BJ (cell line): ENCODE results near the gene TRAPPC12. TPM values are rescaled to one million over a fixed set of nuclear protein-coding genes. Genes with fewer than 3 reads are reported as not detected.

Experiments used
- CTCF ChIA-PET: fragments of 350-600 bp; formaldehyde crosslinking; extraction: SDS; loops from one replicate; lab custom pipeline; 2021; ENCODE audit warnings: antibody characterized with exemption, inconsistent platforms; lab: Yijun Ruan, JAX
- POLR2A ChIA-PET: fragments of 300-600 bp; sonication (Branson Sonifier 250); formaldehyde crosslinking; extraction: SDS; loops from one replicate; lab custom pipeline; 2021; ENCODE audit warnings: antibody characterized with exemption; lab: Charles Lee
- DNase-seq: peaks from one replicate; pipeline ENCODE4 v3.0.0-alpha.2; 2011; ENCODE audit warnings: low read depth
- H3K27me3 ChIP-seq: 2 replicates; pipeline ENCODE4 v1.6.0; 2011; ENCODE audit warnings: low read length; ENCODE audit not compliant: control insufficient read depth, insufficient read depth
- H3K36me3 ChIP-seq: 2 replicates; pipeline ENCODE4 v1.5.1; 2011; ENCODE audit warnings: low read length; ENCODE audit not compliant: control insufficient read depth, insufficient read depth
- H3K4me3 ChIP-seq: 2 replicates; pipeline ENCODE4 v1.5.1; 2011; ENCODE audit warnings: low read depth, mild to moderate bottlenecking, control low read depth, low read length
- polyA plus RNA-seq: library from polyadenylated mRNA; depleted of rRNA; stranded (reverse); fragments of >200 nt; gene quantifications from 2 replicates; pipeline ENCODE4 v1.2.3, GENCODE V29; 2011
- TF ChIP-seq, protein P1 (sequence below): IDR thresholded peaks from 2 replicates; pipeline ENCODE4 v1.5.1; 2011; ENCODE audit warnings: low read depth, mild to moderate bottlenecking, control low read depth, inconsistent platforms, low read length, moderate library complexity; ENCODE audit not compliant: insufficient read depth

TRAPPC12 gene
- polyA plus RNA-seq, 1 experiment, result 57.8 TPM

DNA sequence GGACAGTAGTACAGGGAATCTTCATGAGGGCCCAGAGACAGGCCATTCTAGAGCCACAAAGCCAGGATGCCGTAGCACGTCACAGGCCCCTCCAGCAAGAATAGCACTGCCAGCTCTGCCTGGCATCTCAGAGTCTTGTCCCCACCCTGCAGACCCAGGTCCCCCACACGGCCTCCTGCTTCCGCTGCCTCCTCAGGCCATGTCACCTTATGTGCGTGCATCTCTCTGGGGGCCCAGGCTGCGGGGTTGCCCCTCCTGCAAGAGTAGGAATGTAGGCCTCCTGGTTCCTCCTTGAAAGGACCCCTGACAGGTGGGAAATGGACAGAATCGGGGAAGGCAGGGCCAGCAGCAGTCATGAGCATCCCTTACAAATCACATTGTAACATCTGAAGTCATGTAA is 90.0 kb downstream of the TRAPPC12 start:
- H3K4me3 ChIP-seq, result no peak overlapping the region
- TF ChIP-seq, protein P1, sequence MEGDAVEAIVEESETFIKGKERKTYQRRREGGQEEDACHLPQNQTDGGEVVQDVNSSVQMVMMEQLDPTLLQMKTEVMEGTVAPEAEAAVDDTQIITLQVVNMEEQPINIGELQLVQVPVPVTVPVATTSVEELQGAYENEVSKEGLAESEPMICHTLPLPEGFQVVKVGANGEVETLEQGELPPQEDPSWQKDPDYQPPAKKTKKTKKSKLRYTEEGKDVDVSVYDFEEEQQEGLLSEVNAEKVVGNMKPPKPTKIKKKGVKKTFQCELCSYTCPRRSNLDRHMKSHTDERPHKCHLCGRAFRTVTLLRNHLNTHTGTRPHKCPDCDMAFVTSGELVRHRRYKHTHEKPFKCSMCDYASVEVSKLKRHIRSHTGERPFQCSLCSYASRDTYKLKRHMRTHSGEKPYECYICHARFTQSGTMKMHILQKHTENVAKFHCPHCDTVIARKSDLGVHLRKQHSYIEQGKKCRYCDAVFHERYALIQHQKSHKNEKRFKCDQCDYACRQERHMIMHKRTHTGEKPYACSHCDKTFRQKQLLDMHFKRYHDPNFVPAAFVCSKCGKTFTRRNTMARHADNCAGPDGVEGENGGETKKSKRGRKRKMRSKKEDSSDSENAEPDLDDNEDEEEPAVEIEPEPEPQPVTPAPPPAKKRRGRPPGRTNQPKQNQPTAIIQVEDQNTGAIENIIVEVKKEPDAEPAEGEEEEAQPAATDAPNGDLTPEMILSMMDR, result no peak
- H3K27me3 ChIP-seq, result no peaks in the 10 kb centered on the region
- ChIA-PET CTCF (interaction anchor here (0.6 to 2.7 kb wide), 2 partner anchors 21 to 46 kb away, joined by 3 to 15 read pairs; no protein-coding TSS in a partner anchor), POLR2A (interaction anchor here (0.5 kb wide), 1 partner anchor 108 kb away, joined by 4 read pairs; no protein-coding TSS in a partner anchor)
- no peak for DNase-seq
- H3K36me3 ChIP-seq, result peaks cover 22% of the 10 kb centered on the region

GRCh38 chr2:3470166-3470651 is 90.7 kb downstream of the TRAPPC12 start:
- ChIA-PET POLR2A (interaction anchor here (0.5 kb wide), 1 partner anchor 107 kb away, joined by 4 read pairs; no protein-coding TSS in a partner anchor), CTCF (interaction anchor here (0.6 to 2.7 kb wide), 2 partner anchors 22 to 47 kb away, joined by 3 to 15 read pairs; no protein-coding TSS in a partner anchor)
- Histone ChIP-seq H3K36me3 (peaks cover 20% of the 10 kb centered on the region), H3K27me3 (no peaks in the 10 kb centered on the region), H3K4me3 (no peak overlapping the region)
- TF ChIP-seq, protein P1, result 0 out of 2 replicates have a peak, but pooled peaks have one; percentile 2
- DNase-seq, result peak; percentile 68

GRCh38 chr2:3470856-3471737 is 91.6 kb downstream of the TRAPPC12 start:
- Histone ChIP-seq H3K4me3 (no peak overlapping the region), H3K36me3 (peaks cover 20% of the 10 kb centered on the region), H3K27me3 (no peaks in the 10 kb centered on the region)
- CTCF ChIA-PET, result interaction anchor here (2.7 kb wide), 1 partner anchor 48 kb away, joined by 15 read pairs; no protein-coding TSS in a partner anchor
- TF ChIP-seq, protein P1, result no peak
- POLR2A ChIA-PET, result no interaction called here
- DNase-seq, result no peak

DNA sequence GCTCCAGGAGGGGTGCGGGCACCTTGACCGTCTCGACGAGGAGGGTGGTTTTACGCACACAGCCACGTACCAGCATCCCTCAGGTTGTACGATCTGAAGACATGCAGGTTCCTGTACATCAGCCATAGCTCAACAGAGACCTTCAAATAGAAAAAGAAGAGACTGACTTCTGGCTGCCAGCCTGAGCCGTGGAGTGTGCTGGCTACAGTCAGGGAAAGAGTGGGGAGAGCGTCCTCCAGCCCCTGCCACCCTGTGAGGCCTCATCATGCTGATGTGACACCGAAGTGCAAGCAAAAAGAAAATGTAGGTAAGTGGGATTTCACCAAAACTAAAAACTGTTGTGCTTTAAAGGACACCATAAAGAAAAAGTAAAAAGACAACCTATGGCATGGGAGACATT is 92.8 kb downstream of the TRAPPC12 start:
- Histone ChIP-seq H3K27me3 (no peaks in the 10 kb centered on the region), H3K36me3 (peaks cover 19% of the 10 kb centered on the region), H3K4me3 (no peak overlapping the region)
- TF ChIP-seq, protein P1, result no peak
- ChIA-PET POLR2A (no interaction called here), CTCF (no interaction called here)
- no peak for DNase-seq

DNA sequence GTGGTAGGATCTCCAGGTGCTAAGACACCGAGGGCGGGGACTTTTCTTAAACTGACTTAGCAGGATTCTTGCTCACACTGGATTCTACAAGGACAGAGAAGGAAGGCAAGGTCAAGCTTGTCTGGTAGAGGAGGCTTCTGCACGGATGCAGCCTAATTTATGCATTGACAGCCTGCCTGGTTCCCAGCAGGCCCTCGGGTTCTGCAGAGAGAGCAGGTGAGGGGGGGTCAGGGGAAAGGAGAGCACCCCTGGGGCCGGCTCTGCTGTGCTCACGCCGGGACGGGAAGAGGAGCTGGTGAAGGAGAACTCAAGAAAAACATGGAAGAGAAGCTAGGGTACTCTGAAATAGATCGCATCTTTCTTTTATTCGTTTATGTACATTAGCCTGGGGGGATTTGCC is 93.5 kb downstream of the TRAPPC12 start:
- TF ChIP-seq, protein P1, result no peak
- ChIA-PET CTCF (interaction anchor here (1.1 kb wide), 1 partner anchor 10 kb away, joined by 6 read pairs; no protein-coding TSS in a partner anchor), POLR2A (no interaction called here)
- no peak for DNase-seq
- Histone ChIP-seq H3K27me3 (no peaks in the 10 kb centered on the region), H3K4me3 (no peak overlapping the region), H3K36me3 (peaks cover 13% of the 10 kb centered on the region)
